Measurements from ENCODE around the gene TMEM163.
A peak's percentile ranks its signal among the peaks of the same experiment; 100 is the strongest.
"Not testable (repeated sequence)": the region's sequence is repeated elsewhere in the genome, so short reads cannot be mapped to it uniquely, and the experiment has no call there.

TMEM163 gene

GRCh38 chr2:134518101-134518500 lies 200.7 kb downstream of the TMEM163 start:
- TF ChIP-seq, protein P1, sequence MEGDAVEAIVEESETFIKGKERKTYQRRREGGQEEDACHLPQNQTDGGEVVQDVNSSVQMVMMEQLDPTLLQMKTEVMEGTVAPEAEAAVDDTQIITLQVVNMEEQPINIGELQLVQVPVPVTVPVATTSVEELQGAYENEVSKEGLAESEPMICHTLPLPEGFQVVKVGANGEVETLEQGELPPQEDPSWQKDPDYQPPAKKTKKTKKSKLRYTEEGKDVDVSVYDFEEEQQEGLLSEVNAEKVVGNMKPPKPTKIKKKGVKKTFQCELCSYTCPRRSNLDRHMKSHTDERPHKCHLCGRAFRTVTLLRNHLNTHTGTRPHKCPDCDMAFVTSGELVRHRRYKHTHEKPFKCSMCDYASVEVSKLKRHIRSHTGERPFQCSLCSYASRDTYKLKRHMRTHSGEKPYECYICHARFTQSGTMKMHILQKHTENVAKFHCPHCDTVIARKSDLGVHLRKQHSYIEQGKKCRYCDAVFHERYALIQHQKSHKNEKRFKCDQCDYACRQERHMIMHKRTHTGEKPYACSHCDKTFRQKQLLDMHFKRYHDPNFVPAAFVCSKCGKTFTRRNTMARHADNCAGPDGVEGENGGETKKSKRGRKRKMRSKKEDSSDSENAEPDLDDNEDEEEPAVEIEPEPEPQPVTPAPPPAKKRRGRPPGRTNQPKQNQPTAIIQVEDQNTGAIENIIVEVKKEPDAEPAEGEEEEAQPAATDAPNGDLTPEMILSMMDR (conservative IDR thresholded peaks at IDR 0.05) = no peak

GRCh38 chr2:134515137-134515536 lies 203.7 kb downstream of the TMEM163 start:
- no peak overlapping the region for H3K27ac ChIP-seq
- TF ChIP-seq, protein P1 (conservative IDR thresholded peaks at IDR 0.05) = no peak

More at GRCh38 chr2:134518101-134518500, 200.7 kb downstream of the TMEM163 start:
- peak overlapping the region; percentile 36 for H3K27ac ChIP-seq

- H3K27ac ChIP-seq = no peak overlapping the region
- TF ChIP-seq, protein P1 (conservative IDR thresholded peaks at IDR 0.05) = no peak
These were observed 205.4 kb downstream of the TMEM163 start for GRCh38 chr2:134513465-134513804.

DNA sequence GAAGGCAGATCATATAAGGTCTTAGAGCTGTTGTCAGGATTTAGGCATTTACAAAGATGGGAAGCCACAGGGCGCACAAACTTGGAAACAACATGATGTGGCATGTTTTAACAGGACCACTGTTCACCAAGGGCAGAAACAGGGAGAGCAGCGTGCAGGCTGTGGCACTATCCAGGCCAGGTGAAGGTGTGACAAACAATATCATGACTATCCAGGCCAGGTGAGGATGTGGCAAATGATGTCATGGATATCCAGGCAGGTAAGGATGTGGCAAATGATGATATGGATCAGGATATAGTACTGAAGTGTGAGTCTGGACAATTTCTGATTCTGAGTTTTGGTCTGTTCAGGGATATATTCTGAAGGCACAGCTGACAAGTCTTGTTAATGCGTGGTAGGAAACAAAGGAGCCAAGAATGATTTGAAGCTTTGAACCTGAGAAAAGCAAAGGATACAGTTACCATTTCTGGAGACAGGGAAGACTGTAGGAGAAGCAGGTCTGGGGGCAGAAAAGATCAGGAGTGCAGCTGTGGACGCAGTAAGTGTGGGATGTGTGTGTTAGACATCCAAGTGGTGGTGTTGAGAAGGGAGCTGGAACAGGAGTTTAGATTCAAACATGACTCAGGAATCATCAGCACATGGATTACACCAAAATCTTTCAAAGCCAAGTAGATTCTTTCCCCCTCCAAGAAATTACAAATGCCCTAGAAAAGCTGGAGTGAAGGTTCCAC lies 205.9 kb downstream of the TMEM163 start:
- H3K27ac ChIP-seq = no peak overlapping the region
- TF ChIP-seq, protein P1 (conservative IDR thresholded peaks at IDR 0.05) = no peak

DNA sequence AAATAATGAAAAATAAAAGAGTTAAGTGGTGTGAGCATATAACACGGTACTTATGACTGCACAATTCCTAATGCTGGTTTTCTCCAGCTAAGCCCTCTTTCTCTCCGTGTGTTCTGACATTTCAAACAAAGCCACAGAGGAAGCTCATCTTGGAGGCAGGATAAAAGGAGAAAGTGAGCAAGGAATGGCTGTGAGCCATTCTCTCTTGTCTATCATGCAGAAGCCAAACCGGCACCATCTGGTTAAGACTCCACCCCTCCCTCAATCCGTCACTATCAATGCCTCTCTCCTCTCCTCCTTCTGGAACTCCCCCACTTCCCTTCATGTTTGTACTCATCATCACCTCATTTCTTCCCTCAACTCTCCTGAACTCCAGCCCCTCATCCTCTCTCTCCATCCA lies 210.4 kb downstream of the TMEM163 start:
- TF ChIP-seq, protein P1 (conservative IDR thresholded peaks at IDR 0.05) = no peak
- H3K27ac ChIP-seq = no peak overlapping the region

DNA sequence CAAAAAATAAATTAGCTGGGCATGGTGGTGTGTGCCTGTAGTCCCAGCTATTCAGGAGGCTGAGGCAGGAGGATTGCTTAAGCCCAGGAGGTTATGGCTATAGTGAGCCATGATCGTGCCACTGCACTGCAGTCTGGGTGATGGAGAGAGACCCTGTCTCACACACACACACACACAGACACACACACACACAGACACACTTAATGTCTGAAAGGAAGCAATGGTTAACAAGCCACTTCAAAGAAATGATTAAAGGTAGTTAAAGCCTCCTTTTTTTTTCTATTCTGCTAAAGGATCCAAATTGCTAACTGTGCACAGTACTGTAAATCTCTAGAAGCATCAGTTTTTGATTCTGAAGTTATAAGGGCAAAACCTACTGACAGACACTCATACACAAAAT lies 211.1 kb downstream of the TMEM163 start:
- TF ChIP-seq, protein P1 (conservative IDR thresholded peaks at IDR 0.05) = no peak
- H3K27ac ChIP-seq = no peak overlapping the region

GRCh38 chr2:134507159-134507558 lies 211.6 kb downstream of the TMEM163 start:
- not testable (repeated sequence) for H3K27ac ChIP-seq

- TF ChIP-seq, protein P1 (conservative IDR thresholded peaks at IDR 0.05) = no peak
- no peak overlapping the region for H3K27ac ChIP-seq
These were observed 213.4 kb downstream of the TMEM163 start for GRCh38 chr2:134505446-134505845.
